ENCODE data around the gene KANSL3. TPM values are rescaled to one million over a fixed set of nuclear protein-coding genes. Genes with fewer than 3 reads are reported as not detected.

The KANSL3 gene
- total RNA-seq, 4 donors from 2014 or later = 13.5 to 73.0 (median 62.1) TPM

DNA sequence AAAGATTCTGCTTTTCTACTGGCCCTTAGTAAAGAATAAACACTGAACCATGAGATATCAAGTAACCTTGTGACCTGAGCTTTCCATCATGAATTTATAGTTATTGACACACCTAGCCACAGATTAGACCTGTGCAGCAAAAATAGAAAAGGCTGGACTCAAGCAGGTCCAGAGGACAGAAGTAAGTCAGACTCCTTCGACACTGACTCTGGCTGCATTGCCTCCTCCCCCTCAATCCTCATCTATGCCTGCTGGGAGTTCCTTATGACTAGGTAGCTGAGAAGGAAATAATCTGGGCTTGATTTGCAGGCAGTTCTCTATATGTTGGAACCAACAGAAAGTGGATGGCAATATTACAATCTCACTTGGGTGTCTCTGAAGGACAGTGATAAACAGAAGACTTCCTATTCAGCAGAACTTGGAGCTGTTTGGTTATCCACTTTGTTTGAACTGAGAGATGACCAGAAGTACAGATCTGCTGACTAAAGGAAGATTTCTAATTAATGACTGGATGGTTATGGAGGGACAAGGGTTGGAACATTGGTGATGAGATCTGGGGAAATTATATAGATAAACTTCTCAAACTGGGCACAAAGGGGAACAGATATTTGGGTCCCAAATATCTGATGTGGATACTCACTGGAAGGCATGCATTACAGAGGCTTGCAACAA, 62.2 kb downstream of the KANSL3 start:
- TF ChIP-seq CTCF (IDR thresholded peaks at IDR 0.05) = no peak
- TF ChIP-seq POLR2A (IDR thresholded peaks at IDR 0.05) = no peak
- DNase-seq = no peak
- H3K36me3 ChIP-seq = no peaks in the 10 kb centered on the region
- no peak overlapping the region for H3K4me3 ChIP-seq
- H3K27ac ChIP-seq = no peak overlapping the region
- no peaks in the 10 kb centered on the region for H3K4me1 ChIP-seq
- no peaks in the 10 kb centered on the region for H3K9me3 ChIP-seq
- H3K27me3 ChIP-seq = no peaks in the 10 kb centered on the region
- intact Hi-C loops (cut with DNase I; ENCODE audit: low total_unique reads) = no loop called here

- H3K36me3 ChIP-seq = no peaks in the 10 kb centered on the region
- no peak for TF ChIP-seq CTCF (IDR thresholded peaks at IDR 0.05)
- TF ChIP-seq POLR2A (IDR thresholded peaks at IDR 0.05) = no peak
- no peak for DNase-seq
- intact Hi-C loops (cut with DNase I; ENCODE audit: low total_unique reads) = no loop called here
- H3K4me3 ChIP-seq = no peak overlapping the region
- no peaks in the 10 kb centered on the region for H3K9me3 ChIP-seq
- no peak overlapping the region for H3K27ac ChIP-seq
- H3K4me1 ChIP-seq = no peaks in the 10 kb centered on the region
- no peaks in the 10 kb centered on the region for H3K27me3 ChIP-seq
These were observed 63.7 kb downstream of the KANSL3 start for GRCh38 chr2:96574364-96574763.

DNA sequence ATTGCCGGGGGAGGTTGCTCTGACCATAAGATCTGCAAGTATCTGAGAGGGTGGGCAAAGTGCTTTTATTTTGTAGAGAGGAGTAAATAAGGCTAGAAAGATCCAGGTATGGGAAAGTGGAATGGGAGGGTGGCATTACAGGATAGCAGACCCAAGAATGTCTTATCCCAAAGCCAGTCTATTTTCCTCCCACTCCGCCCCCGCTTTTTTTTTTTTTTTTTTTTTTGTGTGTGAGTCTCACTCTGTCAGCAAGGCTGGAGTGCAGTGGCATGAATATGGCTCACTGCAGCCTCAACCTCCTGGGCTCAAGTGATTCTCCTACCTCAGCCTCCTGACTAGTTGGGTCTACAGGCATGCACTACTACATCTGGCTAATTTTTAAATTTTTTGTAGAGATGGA, 70.0 kb downstream of the KANSL3 start:
- Histone ChIP-seq H3K4me3 (no peak overlapping the region), H3K9me3 (no peaks in the 10 kb centered on the region), H3K36me3 (no peaks in the 10 kb centered on the region), H3K27me3 (no peaks in the 10 kb centered on the region), H3K4me1 (no peaks in the 10 kb centered on the region), H3K27ac (no peak overlapping the region)
- no peak for DNase-seq
- intact Hi-C loops (cut with DNase I; ENCODE audit: low total_unique reads) = no loop called here
- TF ChIP-seq CTCF (IDR thresholded peaks at IDR 0.05) (no peak), POLR2A (IDR thresholded peaks at IDR 0.05) (no peak)

- Histone ChIP-seq H3K27me3 (no peaks in the 10 kb centered on the region), H3K9me3 (no peaks in the 10 kb centered on the region), H3K4me3 (no peak overlapping the region), H3K27ac (no peak overlapping the region), H3K36me3 (no peaks in the 10 kb centered on the region), H3K4me1 (no peaks in the 10 kb centered on the region)
- TF ChIP-seq CTCF (IDR thresholded peaks at IDR 0.05) = no peak
- no peak for TF ChIP-seq POLR2A (IDR thresholded peaks at IDR 0.05)
- intact Hi-C loops (cut with DNase I; ENCODE audit: low total_unique reads) = no loop called here
- no peak for DNase-seq
These were observed 73.0 kb downstream of the KANSL3 start for GRCh38 chr2:96565111-96565510.

- no peaks in the 10 kb centered on the region for H3K9me3 ChIP-seq
- no peaks in the 10 kb centered on the region for H3K27me3 ChIP-seq
- no peaks in the 10 kb centered on the region for H3K36me3 ChIP-seq
- H3K27ac ChIP-seq = no peak overlapping the region
- intact Hi-C loops (cut with DNase I; ENCODE audit: low total_unique reads) = no loop called here
- H3K4me3 ChIP-seq = no peak overlapping the region
- DNase-seq = no peak
- TF ChIP-seq POLR2A (IDR thresholded peaks at IDR 0.05) (no peak), CTCF (IDR thresholded peaks at IDR 0.05) (no peak)
- H3K4me1 ChIP-seq = no peaks in the 10 kb centered on the region
These were observed 73.5 kb downstream of the KANSL3 start for GRCh38 chr2:96564563-96564962.
